GM21367 (cell line): ENCODE data around the gene LRRC66.

Experiments
- ATAC-seq: cut with Tn5 transposase; IDR thresholded peaks from one replicate; pipeline ENCODE4 v1.9.1; 2021; ENCODE audit not compliant: unreplicated experiment

LRRC66 gene

DNA sequence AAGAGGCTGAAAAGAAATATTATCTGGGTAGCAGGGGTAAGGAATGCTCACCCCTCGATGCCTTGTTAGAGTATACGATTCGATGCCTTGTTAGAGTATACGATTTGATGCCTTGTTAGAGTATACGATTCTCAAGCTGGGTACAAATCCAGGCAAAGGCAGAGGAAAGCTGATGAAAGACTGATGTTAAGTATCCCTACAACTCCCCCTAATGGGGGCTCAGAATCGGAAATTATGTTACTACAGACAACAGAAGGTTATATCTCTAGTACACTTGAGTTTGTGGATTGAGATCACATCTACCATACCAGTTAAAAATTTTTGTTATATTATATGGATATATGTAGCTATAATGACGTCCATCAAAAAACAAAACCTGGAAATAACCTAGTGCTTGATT, 4.8 kb downstream of the LRRC66 start:
- no peak for ATAC-seq

DNA sequence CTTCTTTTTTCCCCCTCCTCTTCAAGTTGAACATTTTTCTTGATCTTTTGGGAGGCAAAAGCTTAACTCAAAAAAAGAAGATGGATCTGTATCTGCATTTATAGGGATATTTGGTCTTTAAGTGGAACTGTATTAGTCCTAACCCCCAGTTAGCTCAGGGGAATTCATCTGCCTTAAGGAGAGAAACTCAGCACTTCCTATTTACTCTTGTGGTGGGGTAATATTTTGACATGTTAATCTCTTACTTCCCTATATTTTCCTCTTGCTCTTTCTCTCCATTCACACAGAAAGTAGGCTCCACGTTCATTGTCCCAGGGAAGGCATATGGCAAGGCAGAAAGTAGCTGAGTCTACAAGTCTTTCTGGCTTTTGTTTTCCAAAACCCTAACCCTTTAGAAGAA, 5.3 kb downstream of the LRRC66 start:
- no peak for ATAC-seq

DNA sequence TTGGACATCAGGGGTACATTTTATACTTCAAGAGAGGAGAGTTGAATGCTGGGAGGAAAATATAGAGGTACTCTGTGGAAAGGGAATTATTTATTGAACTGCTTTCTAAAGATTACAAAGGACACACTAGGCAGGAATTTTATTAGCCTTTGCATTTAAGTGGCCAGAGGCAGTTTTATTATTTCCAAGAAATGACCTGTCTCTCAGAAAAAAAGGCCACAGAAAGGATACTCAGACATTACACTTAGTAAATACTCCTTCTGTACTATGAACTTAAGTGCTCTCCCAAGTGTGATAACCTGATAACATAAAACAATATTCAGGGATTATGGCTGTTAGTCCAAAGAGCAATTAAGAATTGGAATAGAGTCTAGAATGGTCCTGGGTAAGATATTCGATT, 7.5 kb downstream of the LRRC66 start:
- no peak for ATAC-seq

DNA sequence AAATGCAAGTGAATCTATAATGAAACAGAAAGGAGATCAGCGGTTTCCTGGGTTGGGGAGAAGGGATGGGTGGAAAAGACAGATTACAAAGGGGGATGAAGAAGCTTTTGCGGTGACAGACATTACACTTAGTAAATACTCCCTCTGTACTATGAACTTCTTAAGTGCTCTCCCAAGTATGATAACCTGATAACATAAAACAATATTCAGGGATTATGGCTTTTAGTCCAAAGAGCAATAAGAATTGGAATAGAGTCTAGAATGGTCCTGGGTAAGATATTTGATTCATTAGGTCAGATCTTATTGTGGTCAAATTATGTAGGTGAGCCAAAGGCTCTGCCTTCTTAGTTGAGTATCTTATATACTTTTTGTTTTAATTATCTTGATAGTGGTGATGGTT, 9.2 kb downstream of the LRRC66 start:
- ATAC-seq = no peak

DNA sequence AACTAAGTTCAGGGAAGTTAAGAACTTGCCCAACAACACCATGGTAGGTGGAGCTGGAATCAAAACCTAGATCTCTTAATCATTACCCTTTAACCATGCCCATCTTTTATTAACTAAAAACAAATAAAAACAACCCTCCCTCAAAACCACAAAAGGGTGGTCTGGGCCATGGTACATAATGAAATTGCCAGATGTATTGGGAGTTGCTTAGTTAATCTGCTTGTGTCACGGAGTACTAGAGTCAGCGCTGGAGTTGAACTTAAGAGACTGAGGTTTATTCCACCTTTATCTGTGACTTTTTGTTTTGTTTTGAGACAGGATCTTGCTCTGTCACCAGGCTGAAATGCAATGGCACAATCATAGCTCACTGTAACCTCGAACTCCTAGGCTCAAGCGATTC, 13.3 kb downstream of the LRRC66 start:
- no peak for ATAC-seq

DNA sequence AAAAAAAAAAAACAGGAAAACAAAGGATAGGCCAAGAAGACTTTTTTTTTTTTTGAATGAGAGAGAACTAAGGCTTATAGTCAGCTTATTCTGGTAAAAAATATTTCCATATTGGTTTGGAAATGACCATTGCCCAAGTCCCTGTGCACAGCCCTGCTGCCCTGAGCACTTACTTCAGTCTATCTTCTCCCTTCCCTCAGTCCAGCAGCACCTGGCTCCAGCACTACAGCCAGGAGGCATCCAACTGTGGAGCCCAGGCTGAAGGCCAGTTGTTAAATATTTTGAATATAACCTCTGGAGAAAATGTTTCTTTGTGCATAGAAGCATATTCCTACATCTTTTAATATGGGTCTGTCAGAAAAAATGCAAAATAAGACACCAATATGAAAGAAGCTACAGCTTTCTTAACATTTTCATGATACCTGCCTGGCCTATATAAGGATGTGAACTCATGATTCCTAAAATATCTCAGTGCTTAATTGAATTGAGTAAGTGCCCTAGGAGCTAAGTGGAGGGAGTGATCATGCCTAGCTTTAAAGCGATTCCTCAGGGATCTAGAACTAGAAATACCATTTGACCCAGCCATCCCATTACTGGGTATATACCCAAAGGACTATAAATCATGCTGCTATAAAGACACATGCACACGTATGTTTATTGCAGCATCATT, 14.4 kb downstream of the LRRC66 start:
- no peak for ATAC-seq

DNA sequence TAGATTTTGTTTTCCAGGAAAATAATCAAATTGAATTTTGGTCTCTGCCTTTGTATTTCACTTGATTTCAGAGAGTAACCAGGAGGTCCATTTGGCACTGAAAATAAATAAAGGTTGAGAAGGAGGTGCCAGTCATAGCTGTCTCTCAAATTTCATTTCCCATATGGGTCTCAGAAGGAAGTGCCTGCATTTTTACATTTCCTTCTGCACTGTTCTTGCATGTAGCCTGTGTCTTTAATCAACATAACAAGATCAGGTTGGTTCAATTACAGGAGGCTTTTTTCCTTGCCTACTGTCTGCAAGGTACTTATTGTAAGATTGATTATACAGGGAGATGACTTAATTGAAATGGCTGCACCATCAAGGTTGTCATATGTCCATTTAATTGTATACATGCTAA, 15.7 kb downstream of the LRRC66 start:
- ATAC-seq = no peak

DNA sequence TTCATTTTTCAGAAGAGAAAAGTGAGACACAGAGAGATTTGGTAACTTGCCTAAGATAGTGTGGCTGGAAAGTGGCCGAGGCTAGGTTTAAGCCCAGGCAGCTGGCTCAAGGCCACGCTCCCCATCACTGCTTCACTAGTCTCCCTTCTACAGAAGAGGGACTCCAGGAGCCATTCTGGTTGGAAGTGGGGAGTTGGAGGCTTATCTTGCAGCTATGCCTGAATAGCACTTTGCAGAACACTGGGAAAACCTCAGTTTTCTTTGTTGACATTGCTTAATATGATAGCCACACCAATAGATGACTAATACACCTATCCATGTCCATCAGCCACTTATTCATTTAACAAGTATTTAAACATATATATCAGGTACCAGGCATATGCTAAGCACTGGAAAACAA, 18.5 kb downstream of the LRRC66 start:
- no peak for ATAC-seq

DNA sequence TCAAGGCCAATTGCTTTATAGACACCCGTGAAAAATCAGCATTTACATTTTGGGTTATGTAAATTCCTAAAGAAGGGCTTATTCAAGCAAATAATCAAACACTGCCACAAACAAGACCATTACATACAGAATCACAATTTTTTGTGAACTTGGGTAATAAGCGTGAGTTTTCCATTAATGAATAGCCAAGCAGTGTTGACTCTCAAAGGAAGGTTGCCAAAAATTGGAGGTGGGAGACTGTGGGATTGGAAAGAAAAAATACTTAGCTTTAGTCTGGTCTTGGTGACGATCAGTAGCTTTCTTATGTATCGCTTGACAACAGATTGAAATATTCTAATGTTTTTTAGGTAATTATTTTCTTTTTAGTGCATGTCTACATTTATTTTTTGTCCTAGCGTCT, 20.9 kb downstream of the LRRC66 start:
- no peak for ATAC-seq

DNA sequence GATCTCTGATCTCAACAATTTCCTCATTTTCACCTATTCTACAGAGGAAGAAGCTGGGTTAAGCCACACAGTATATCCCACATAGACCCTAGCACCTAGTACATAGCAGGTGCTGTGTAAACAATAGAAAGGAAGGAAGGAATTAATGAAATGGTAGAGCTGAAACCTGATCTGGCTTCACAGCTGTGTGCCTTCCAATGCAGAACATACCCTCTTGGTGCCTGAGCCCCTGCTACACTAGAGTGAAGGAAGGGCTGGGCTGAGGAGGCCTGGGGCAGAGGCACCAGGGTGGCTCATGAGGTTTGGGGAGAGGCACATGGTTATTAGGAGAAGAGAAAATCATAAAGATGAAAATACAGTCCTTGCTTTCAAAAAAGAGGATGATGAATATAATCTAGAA, 21.3 kb downstream of the LRRC66 start:
- no peak for ATAC-seq

DNA sequence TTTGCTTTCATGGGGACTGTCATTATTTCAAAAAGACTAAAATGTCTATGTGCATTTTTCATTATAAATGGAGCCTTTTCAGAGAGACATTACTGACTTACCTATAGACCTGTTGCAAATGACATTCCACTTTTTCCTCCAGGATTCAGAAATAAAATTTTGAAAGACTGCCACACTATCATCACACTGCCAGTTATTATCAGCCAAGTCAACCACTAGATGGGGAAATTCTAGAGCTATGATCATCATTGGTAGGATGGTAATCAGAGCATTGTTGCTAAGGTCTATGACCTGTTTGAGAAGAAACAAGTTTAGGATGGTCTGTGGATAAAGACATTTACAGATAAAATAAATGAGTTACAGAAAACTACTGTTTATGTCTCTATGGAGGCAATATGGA, 22.5 kb downstream of the LRRC66 start:
- ATAC-seq = no peak

DNA sequence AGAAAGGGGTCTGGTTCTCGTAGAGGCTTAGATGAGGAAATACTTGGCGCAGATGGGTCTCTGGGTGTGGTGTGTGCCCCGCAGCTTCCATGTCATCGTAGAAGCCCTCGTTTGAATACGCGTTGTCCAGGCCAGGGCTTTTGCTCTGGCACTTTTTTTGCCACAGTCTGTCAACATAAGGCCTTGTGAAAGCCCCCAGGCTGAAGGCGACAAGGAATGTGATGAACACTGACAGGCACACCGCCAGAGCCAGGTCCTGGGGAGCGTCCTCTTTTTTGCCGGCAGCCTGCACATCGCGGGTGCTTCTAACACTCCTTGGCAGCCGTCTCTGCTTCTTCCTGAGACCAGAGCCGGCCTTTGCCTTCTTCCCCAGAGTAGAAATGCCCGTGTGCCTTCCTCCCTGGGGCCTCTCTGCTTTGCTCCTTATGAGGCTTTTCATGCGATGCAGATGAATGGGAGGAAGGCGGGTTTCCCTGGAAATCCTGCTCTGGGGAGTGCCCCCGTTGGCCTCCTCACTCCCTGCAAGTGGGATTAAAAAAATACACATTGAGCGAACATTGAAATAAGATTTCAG, 24.4 kb downstream of the LRRC66 start:
- no peak for ATAC-seq

DNA sequence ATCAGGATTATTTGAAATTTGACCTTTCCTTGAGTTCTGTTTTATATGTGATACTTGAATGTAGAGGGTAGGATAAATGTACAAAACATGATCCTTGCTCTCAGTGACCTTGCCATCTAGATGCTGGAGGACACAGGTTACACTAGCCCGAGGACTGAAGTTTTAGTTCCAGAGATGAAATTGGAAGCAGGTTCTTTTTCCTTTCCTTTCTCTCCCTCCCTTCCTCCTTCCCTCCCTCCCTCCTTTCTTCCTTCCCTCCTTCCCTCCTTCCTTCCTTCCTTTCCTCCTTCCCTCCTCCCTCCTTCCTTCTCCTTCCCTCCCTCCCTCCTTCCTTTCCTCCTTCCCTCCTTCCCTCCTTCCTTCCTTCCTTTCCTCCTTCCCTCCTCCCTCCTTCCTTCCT, 54.3 kb downstream of the LRRC66 start:
- no peak for ATAC-seq

DNA sequence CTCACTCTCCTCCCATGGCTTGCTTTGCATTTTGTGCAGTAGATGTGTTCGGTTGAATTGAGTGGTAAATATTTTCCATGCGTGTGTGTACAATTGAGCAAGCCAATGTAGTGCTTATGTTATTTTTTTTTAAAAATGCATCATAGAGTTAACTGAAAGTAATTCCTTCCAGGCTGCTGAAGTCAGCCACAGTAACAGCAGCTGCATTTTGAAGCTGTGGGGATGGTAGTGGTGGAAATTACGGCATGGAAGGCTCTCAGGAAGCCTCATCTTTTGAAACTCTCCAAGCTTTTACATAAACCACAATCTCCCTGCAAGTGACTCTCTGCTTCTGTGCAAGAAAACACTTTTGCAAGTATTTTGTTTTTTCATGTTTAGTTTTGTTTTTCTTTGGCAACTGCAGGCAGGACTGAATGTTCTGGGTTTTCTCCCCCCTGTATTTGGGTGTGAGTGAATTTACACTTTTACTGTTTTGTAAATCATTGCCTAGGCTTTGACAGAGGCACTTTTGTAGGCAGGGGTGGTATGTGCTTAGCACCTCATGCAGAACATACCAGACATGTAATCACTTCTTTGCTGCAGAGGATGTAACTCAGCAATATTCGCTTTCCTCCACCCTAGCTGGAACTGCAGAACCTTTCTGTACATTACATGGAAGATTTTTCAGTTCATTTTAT, 56.2 kb downstream of the LRRC66 start:
- ATAC-seq = no peak

DNA sequence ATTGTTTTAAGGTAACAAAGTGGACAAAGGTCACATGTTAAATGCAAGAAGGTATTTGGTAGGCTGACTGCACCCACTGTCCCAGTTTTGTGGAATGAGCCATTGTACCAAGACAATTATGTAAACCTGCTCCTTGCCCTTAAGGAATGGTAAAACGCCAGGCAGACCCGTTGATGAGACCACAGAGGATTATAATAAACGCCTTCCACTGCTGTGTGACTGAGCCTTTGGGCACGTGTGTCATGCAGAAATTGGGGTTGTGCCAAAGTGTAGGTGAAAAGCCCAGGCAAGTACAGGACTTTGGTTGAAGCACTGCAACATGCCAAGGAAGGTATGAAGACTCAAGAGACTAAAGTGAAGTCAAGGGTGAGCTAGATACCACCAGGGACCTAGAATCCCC, 59.7 kb downstream of the LRRC66 start:
- no peak for ATAC-seq

DNA sequence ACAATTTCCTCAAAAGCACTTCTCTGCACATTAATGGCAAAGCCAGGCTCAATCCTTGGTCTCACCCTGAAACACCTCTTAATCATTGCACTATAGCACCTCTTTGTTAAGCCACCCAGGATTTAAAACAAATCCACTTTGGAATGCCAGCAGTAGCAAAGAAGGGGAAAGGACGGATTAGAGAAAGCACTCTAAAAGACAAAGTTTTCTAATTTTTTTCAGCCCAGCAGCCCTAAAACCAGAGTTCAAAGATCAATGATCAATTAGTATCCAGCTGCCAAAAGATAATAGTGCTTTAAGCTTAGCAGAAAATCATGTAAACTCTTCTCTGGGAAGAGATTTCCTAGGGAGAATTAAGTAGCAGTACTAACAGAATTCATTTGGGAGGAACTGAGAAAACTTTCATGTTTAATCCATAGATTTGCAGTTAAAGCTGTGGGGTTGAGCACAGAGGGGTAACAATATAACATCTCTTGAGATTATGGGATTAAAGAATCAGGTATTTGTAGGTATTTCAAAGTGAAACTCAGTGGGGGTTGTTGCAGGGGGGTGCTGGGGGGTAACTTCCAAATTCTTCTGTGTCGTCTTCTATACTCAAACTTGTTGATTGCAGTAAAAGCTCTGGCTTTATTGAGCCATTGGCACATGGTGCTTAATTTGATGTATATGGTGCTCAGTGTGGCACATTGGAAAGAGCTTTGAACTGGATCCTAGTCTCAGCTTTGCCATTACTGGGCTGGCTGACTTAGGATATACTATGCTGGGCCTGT, 61.8 kb downstream of the LRRC66 start:
- no peak for ATAC-seq
